A549 (cell line): ENCODE results near the gene LTA. TPM values are rescaled to one million over a fixed set of nuclear protein-coding genes. Genes with fewer than 3 reads are reported as not detected.
A peak's percentile ranks its signal among the peaks of the same experiment; 100 is the strongest.

Experiments
- ATAC-seq, 2 experiments: fragments of 200-7000 bp in 1 of 2; fragments of >200 bp in 1 of 2; cut with Nextera tagmentation in 1 of 2; cut with Tn5 transposase in 1 of 2; 3 replicates each; pipeline versions ENCODE4 v1.8.0 to v1.9.1; 2018 to 2020; ENCODE audit warnings: mild to moderate bottlenecking in 1 of 2, moderate library complexity in 1 of 2
- CTCF ChIA-PET: fragments of 300-600 bp; sonication (Branson Sonifier 250); formaldehyde crosslinking; extraction: SDS; loops from one replicate; lab custom pipeline; 2021; ENCODE audit warnings: antibody characterized with exemption, inconsistent platforms; lab: Yijun Ruan, JAX
- POLR2A ChIA-PET: fragments of 350-600 bp; formaldehyde crosslinking; extraction: SDS; loops from one replicate; lab custom pipeline; 2021; ENCODE audit warnings: antibody characterized with exemption, inconsistent platforms; lab: Yijun Ruan, JAX
- DNase-seq, 2 experiments: peaks; one replicate each; pipeline versions ENCODE4 v3.0.0 to v3.0.0-alpha.2; 2011 to 2016; ENCODE audit warnings: low read depth in 1 of 2, low spot score in 1 of 2
- FAIRE-seq: peaks from 2 replicates; lab custom pipeline; 2011; peaks lifted over from hg19 to GRCh38; lab: Jason Lieb, UNC
- H3K27ac ChIP-seq, 2 experiments: fragments of >200 bp; sonication (Bioruptor Twin); formaldehyde crosslinking; 3 replicates each; pipeline ENCODE4 v1.5.1; 2016 to 2017
- H3K4me1 ChIP-seq: fragments of >200 bp; sonication (Bioruptor Twin); formaldehyde crosslinking; 3 replicates; pipeline ENCODE4 v1.6.1; 2016
- H3K4me2 ChIP-seq: fragments of >200 bp; sonication (Bioruptor Twin); formaldehyde crosslinking; 3 replicates; pipeline ENCODE4 v1.6.1; 2016
- H3K4me3 ChIP-seq: fragments of >200 bp; sonication (Bioruptor Twin); formaldehyde crosslinking; 3 replicates; pipeline ENCODE4 v1.5.1; 2016
- H3K9me3 ChIP-seq: fragments of >200 bp; sonication (Bioruptor Twin); formaldehyde crosslinking; 3 replicates; pipeline ENCODE4 v1.6.1; 2016
- BHLHE40 ChIP-seq: IDR thresholded peaks from 2 replicates; pipeline ENCODE4 v1.6.1; 2012; ENCODE audit warnings: low read depth, low read length, inconsistent platforms
- CHD2 ChIP-seq: fragments of 150-350 bp; IDR thresholded peaks from 2 replicates; pipeline ENCODE4 v1.6.1; 2014; ENCODE audit warnings: low read length; ENCODE audit not compliant: partially characterized antibody
- EHMT2 ChIP-seq: fragments of 200-600 bp; sonication (generic); IDR thresholded peaks from 2 replicates; pipeline ENCODE4 v1.6.1; 2016; ENCODE audit warnings: antibody characterized with exemption, low read depth, mild to moderate bottlenecking, moderate library complexity
- ESRRA ChIP-seq: fragments of 150-350 bp; IDR thresholded peaks from 2 replicates; pipeline ENCODE4 v1.6.1; 2014; ENCODE audit warnings: mild to moderate bottlenecking, low read length, borderline replicate concordance
- FOSL2 ChIP-seq, 2 experiments: fragments of 450-650 bp in 1 of 2; fragments of >200 bp in 1 of 2; sonication (Bioruptor Twin) in 1 of 2; formaldehyde crosslinking; IDR thresholded peaks; 2 replicates each; pipeline versions ENCODE4 v1.5.0 to v1.6.1; 2016 to 2020; ENCODE audit warnings: mild to moderate bottlenecking in 1 of 2, moderate library complexity in 1 of 2
- FOXS1 ChIP-seq: fragments of 250-450 bp; sonication (Bioruptor Pico); IDR thresholded peaks from 2 replicates; pipeline ENCODE4 v1.5.0; 2020; ENCODE audit warnings: mild to moderate bottlenecking, moderate library complexity
- HDAC2 ChIP-seq: fragments of 200-600 bp; sonication (generic); IDR thresholded peaks from 2 replicates; pipeline ENCODE4 v1.6.1; 2016
- HOXA7 ChIP-seq: fragments of 250-450 bp; sonication (Bioruptor Pico); IDR thresholded peaks from 2 replicates; pipeline ENCODE4 v1.5.0; 2020; ENCODE audit warnings: mild to moderate bottlenecking, moderate library complexity
- HOXB13 ChIP-seq: fragments of 250-450 bp; sonication (Bioruptor Pico); IDR thresholded peaks from 2 replicates; pipeline ENCODE4 v1.5.0; 2020; ENCODE audit warnings: low read depth, mild to moderate bottlenecking, moderate library complexity
- JUN ChIP-seq, 2 experiments: fragments of >200 bp; sonication (Bioruptor Twin); formaldehyde crosslinking; IDR thresholded peaks; 2 replicates in 1 of 2; 3 replicates in 1 of 2; pipeline ENCODE4 v1.6.1; 2016 to 2017
- JUNB ChIP-seq: fragments of >200 bp; sonication (Bioruptor Twin); formaldehyde crosslinking; IDR thresholded peaks from 2 replicates; pipeline ENCODE4 v1.6.1; 2016
- KDM5A ChIP-seq: fragments of 200-600 bp; sonication (generic); IDR thresholded peaks from 2 replicates; pipeline ENCODE4 v1.6.1; 2016; ENCODE audit warnings: antibody characterized with exemption, mild to moderate bottlenecking
- RAD21 ChIP-seq, 2 experiments: fragments of >200 bp in 1 of 2; sonication (Bioruptor Twin) in 1 of 2; formaldehyde crosslinking in 1 of 2; IDR thresholded peaks in 1 of 2; conservative IDR thresholded peaks in 1 of 2; 2 replicates in 1 of 2; 3 replicates in 1 of 2; pipeline ENCODE4 v1.6.1; 2012 to 2018; ENCODE audit warnings: inconsistent platforms in 1 of 2
- RARB ChIP-seq: fragments of 250-450 bp; sonication (Bioruptor Pico); IDR thresholded peaks from 2 replicates; pipeline ENCODE4 v1.8.0; 2021; ENCODE audit warnings: mild to moderate bottlenecking, moderate library complexity
- RCOR1 ChIP-seq: fragments of 150-350 bp; IDR thresholded peaks from 2 replicates; pipeline ENCODE4 v1.6.1; 2014; ENCODE audit warnings: antibody characterized with exemption, low read length, low read depth
- RFX5 ChIP-seq: fragments of 450-650 bp; IDR thresholded peaks from 2 replicates; pipeline ENCODE4 v1.7.1; 2014; ENCODE audit warnings: antibody characterized with exemption, mild to moderate bottlenecking, moderate library complexity
- SMC3 ChIP-seq: fragments of >200 bp; sonication (Bioruptor Twin); formaldehyde crosslinking; IDR thresholded peaks from 3 replicates; pipeline ENCODE4 v1.6.1; 2018; ENCODE audit warnings: inconsistent platforms
- ZC3H11A ChIP-seq: fragments of 450-650 bp; IDR thresholded peaks from 2 replicates; pipeline ENCODE4 v1.6.1; 2014; ENCODE audit warnings: antibody characterized with exemption, mild to moderate bottlenecking
- ZFP36 ChIP-seq: fragments of 450-650 bp; IDR thresholded peaks from 2 replicates; pipeline ENCODE4 v1.6.1; 2014; ENCODE audit warnings: borderline replicate concordance; ENCODE audit not compliant: partially characterized antibody
- WGBS: methylation state at CpG from one replicate; pipeline ENCODE4 v1.1.6; 2017; ENCODE audit errors: missing lambda C conversion rate; 5-methylcytosine and 5-hydroxymethylcytosine counted together
- polyA plus RNA-seq, 4 experiments: library from polyadenylated mRNA; depleted of rRNA in 3 of 4; stranded (reverse); fragments of >200 nt; fragmentation: RNase III in 1 of 4; extraction: RNeasy Plus Mini Kit Qiagen cat#74134 plus additional on column Dnase treatment in 1 of 4; gene quantifications; 2 replicates in 3 of 4; 3 replicates in 1 of 4; pipeline ENCODE4 v1.2.3, GENCODE V29; 2011 to 2017
- TF ChIP-seq, protein P1 (sequence below): IDR thresholded peaks from 2 replicates; pipeline ENCODE4 v1.6.1; 2012
- TF ChIP-seq, protein P2 (sequence below): fragments of 250-450 bp; sonication (Bioruptor Pico); IDR thresholded peaks from 2 replicates; pipeline ENCODE4 v1.5.0; 2021; ENCODE audit warnings: mild to moderate bottlenecking, moderate library complexity, borderline replicate concordance
- TF ChIP-seq, protein P3 (sequence below): fragments of >200 bp; sonication (Bioruptor Twin); formaldehyde crosslinking; IDR thresholded peaks from 3 replicates; pipeline ENCODE4 v1.5.1; 2016
- TF ChIP-seq, protein P4 (sequence below): IDR thresholded peaks from 2 replicates; pipeline ENCODE4 v1.6.1; 2012; ENCODE audit warnings: low read depth, borderline replicate concordance
- TF ChIP-seq, protein P5 (sequence below): fragments of 200-600 bp; sonication (generic); IDR thresholded peaks from 2 replicates; pipeline ENCODE4 v1.6.1; 2016; ENCODE audit warnings: antibody characterized with exemption, mild to moderate bottlenecking, moderate library complexity
- TF ChIP-seq, protein P6 (sequence below): IDR thresholded peaks from 2 replicates; pipeline ENCODE4 v1.6.1; 2012

The LTA gene
- polyA plus RNA-seq, 2 of the 4 experiments (the other 2 are of a cell fraction), result 0.08 TPM; not detected in 1

DNA sequence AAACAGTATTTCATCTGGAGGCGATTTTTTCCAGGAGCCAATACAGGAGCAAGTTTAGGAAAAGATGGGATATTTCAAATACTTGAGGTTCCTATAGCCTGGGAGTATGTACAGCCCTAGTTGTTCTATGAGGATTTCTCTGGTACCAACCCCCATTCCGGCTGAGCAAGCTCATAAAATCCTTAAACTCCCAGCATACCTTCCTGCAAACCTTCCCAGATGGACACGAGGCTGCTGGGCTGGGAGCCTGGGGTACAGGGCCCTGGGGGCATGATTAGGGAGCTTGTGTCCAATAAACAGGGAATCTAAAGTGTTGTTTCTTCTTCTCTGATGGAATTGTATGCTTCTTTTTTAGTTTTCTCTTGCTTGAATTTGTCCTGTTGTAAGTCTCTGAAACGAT is 49.9 kb downstream of the LTA start:
- Histone ChIP-seq H3K4me3 (peak overlapping the region; percentile 81), H3K4me1 (peaks cover 15% of the 10 kb centered on the region), H3K27ac (peak overlapping the region; percentile 99), H3K9me3 (no peaks in the 10 kb centered on the region), H3K4me2 (peak overlapping the region; percentile 99)
- CTCF ChIA-PET, result interaction anchor here (0.8 to 1.7 kb wide), 4 partner anchors 14 to 150 kb away, joined by 3 to 6 read pairs (median 4); no protein-coding TSS in a partner anchor
- POLR2A ChIA-PET, result interaction anchor here (1.2 to 1.3 kb wide), 2 partner anchors 11 to 17 kb away, joined by 3 to 4 read pairs; no protein-coding TSS in a partner anchor
- DNase-seq, result no peak
- FAIRE-seq, result no peak
- TF ChIP-seq SMC3 (no peak), ZC3H11A (no peak), FOSL2 (IDR thresholded peaks at IDR 0.05) (no peak), FOSL2 (CRISPR knock-in tag; IDR thresholded peaks at IDR 0.05) (no peak), HOXA7 (CRISPR knock-in tag) (no peak), JUNB (no peak), FOXS1 (CRISPR knock-in tag) (no peak), ESRRA (no peak), JUN (IDR thresholded peaks at IDR 0.05) (no peak), BHLHE40 (no peak), HDAC2 (no peak), CHD2 (no peak)
- TF ChIP-seq, protein P1, sequence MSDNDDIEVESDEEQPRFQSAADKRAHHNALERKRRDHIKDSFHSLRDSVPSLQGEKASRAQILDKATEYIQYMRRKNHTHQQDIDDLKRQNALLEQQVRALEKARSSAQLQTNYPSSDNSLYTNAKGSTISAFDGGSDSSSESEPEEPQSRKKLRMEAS, result no peak
- TF ChIP-seq, protein P2, sequence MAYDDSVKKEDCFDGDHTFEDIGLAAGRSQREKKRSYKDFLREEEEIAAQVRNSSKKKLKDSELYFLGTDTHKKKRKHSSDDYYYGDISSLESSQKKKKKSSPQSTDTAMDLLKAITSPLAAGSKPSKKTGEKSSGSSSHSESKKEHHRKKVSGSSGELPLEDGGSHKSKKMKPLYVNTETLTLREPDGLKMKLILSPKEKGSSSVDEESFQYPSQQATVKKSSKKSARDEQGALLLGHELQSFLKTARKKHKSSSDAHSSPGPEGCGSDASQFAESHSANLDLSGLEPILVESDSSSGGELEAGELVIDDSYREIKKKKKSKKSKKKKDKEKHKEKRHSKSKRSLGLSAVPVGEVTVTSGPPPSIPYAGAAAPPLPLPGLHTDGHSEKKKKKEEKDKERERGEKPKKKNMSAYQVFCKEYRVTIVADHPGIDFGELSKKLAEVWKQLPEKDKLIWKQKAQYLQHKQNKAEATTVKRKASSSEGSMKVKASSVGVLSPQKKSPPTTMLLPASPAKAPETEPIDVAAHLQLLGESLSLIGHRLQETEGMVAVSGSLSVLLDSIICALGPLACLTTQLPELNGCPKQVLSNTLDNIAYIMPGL (CRISPR knock-in tag), result no peak
- TF ChIP-seq, protein P3, sequence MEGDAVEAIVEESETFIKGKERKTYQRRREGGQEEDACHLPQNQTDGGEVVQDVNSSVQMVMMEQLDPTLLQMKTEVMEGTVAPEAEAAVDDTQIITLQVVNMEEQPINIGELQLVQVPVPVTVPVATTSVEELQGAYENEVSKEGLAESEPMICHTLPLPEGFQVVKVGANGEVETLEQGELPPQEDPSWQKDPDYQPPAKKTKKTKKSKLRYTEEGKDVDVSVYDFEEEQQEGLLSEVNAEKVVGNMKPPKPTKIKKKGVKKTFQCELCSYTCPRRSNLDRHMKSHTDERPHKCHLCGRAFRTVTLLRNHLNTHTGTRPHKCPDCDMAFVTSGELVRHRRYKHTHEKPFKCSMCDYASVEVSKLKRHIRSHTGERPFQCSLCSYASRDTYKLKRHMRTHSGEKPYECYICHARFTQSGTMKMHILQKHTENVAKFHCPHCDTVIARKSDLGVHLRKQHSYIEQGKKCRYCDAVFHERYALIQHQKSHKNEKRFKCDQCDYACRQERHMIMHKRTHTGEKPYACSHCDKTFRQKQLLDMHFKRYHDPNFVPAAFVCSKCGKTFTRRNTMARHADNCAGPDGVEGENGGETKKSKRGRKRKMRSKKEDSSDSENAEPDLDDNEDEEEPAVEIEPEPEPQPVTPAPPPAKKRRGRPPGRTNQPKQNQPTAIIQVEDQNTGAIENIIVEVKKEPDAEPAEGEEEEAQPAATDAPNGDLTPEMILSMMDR, result no peak
- WGBS, result 2% methylated on average over 3 of the region's 4 CpGs
- no peak for ATAC-seq

DNA sequence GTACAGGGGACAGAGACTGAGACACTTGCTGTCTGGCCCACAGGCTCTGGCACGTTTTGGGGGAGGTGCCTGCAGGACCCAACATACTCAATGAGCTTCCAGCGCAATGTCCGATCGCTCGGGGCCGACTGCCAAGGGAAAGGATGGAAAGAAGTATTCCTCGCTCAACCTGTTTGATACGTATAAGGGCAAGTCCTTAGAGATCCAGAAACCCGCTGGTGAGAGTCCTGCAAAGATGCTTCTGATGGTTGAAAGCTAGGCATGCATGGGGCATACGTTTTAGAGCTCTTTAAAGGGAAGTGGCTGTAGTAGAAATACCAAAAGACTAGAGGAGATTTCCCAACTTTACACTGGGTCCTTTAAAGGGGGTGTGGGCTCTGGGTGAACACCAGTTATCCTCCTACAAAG is 50.6 kb downstream of the LTA start:
- 93% methylated on average over 10 of the region's 10 CpGs for WGBS
- ChIA-PET CTCF (interaction anchor here (0.8 to 1.7 kb wide), 4 partner anchors 10 to 42 kb away, joined by 3 to 6 read pairs (median 4); no protein-coding TSS in a partner anchor), POLR2A (interaction anchor here (0.7 to 1.2 kb wide), 2 partner anchors 10 to 17 kb away, joined by 3 to 7 read pairs; no protein-coding TSS in a partner anchor)
- no peak for DNase-seq
- Histone ChIP-seq H3K27ac (peak overlapping the region in 1 of 2 experiments; percentile 99; a peak in 3 of 6 replicates), H3K4me3 (peak overlapping the region; percentile 81; the same call in 1 of the 3 replicates), H3K4me1 (peaks cover 15% of the 10 kb centered on the region), H3K4me2 (peak overlapping the region; percentile 99), H3K9me3 (no peaks in the 10 kb centered on the region)
- no peak for FAIRE-seq
- no peak for ATAC-seq
- TF ChIP-seq SMC3 (no peak), EHMT2 (no peak), RARB (CRISPR knock-in tag) (no peak), ZFP36 (no peak), HOXB13 (CRISPR knock-in tag) (no peak), RCOR1 (no peak), HOXA7 (CRISPR knock-in tag) (no peak), RFX5 (no peak), RAD21 (conservative IDR thresholded peaks at IDR 0.05 in 1 of 2, IDR thresholded peaks at IDR 0.05 in 1 of 2) (no peak), KDM5A (no peak)
- TF ChIP-seq, protein P4, sequence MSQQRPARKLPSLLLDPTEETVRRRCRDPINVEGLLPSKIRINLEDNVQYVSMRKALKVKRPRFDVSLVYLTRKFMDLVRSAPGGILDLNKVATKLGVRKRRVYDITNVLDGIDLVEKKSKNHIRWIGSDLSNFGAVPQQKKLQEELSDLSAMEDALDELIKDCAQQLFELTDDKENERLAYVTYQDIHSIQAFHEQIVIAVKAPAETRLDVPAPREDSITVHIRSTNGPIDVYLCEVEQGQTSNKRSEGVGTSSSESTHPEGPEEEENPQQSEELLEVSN, result no peak
- TF ChIP-seq, protein P5, sequence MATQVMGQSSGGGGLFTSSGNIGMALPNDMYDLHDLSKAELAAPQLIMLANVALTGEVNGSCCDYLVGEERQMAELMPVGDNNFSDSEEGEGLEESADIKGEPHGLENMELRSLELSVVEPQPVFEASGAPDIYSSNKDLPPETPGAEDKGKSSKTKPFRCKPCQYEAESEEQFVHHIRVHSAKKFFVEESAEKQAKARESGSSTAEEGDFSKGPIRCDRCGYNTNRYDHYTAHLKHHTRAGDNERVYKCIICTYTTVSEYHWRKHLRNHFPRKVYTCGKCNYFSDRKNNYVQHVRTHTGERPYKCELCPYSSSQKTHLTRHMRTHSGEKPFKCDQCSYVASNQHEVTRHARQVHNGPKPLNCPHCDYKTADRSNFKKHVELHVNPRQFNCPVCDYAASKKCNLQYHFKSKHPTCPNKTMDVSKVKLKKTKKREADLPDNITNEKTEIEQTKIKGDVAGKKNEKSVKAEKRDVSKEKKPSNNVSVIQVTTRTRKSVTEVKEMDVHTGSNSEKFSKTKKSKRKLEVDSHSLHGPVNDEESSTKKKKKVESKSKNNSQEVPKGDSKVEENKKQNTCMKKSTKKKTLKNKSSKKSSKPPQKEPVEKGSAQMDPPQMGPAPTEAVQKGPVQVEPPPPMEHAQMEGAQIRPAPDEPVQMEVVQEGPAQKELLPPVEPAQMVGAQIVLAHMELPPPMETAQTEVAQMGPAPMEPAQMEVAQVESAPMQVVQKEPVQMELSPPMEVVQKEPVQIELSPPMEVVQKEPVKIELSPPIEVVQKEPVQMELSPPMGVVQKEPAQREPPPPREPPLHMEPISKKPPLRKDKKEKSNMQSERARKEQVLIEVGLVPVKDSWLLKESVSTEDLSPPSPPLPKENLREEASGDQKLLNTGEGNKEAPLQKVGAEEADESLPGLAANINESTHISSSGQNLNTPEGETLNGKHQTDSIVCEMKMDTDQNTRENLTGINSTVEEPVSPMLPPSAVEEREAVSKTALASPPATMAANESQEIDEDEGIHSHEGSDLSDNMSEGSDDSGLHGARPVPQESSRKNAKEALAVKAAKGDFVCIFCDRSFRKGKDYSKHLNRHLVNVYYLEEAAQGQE, result no peak
- TF ChIP-seq, protein P6, sequence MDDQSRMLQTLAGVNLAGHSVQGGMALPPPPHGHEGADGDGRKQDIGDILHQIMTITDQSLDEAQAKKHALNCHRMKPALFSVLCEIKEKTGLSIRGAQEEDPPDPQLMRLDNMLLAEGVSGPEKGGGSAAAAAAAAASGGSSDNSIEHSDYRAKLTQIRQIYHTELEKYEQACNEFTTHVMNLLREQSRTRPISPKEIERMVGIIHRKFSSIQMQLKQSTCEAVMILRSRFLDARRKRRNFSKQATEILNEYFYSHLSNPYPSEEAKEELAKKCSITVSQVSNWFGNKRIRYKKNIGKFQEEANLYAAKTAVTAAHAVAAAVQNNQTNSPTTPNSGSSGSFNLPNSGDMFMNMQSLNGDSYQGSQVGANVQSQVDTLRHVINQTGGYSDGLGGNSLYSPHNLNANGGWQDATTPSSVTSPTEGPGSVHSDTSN, result no peak
- TF ChIP-seq, protein P2 (CRISPR knock-in tag), result no peak
